ENCODE results near the gene ITIH1. TPM values are rescaled to one million over a fixed set of nuclear protein-coding genes. Genes with fewer than 3 reads are reported as not detected.

ITIH1 gene
- total RNA-seq, 3 donors from 2014 or later: 0.32 to 0.33 TPM; not detected in 1

DNA sequence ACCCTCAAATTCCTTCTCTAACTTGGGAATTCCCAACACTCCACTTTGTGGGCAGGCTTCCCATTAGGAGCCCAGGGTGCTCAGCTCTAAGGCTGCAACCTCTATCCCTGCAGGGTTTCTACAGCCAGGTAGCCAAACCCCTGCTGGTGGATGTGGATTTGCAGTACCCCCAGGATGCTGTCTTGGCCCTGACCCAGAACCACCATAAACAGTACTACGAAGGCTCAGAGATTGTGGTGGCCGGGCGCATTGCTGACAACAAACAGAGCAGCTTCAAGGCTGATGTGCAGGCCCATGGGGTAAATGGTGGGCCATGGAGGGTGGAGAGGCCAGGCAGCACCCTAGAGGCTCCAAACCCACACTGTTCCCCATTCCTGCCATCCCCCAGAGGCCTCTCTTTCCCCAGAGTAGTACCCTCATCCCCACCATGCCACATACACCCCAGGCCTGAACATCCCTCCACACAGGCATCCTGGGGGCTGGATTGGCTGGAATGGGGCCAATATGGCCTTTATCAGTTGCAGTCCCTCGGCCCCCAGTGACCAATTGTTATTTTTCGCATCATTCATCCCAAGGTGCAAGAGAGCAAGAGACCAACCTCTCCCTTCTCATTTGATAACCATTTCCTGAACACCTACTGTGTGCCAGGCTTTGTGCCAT is 7.7 kb downstream of the ITIH1 start:
- no peaks in the 10 kb centered on the region for H3K9me3 ChIP-seq
- no peak overlapping the region for H3K4me3 ChIP-seq
- H3K27ac ChIP-seq: no peak overlapping the region
- peak in 1 of 2 donors; percentile 34 for DNase-seq (ENCODE audit: low spot score in 2 of 2)
- H3K27me3 ChIP-seq: no peaks in the 10 kb centered on the region
- no peaks in the 10 kb centered on the region for H3K4me1 ChIP-seq
- TF ChIP-seq POLR2A (IDR thresholded peaks at IDR 0.05) (no peak), POLR2AphosphoS5 (IDR thresholded peaks at IDR 0.05) (no peak)
- TF ChIP-seq, protein P1, sequence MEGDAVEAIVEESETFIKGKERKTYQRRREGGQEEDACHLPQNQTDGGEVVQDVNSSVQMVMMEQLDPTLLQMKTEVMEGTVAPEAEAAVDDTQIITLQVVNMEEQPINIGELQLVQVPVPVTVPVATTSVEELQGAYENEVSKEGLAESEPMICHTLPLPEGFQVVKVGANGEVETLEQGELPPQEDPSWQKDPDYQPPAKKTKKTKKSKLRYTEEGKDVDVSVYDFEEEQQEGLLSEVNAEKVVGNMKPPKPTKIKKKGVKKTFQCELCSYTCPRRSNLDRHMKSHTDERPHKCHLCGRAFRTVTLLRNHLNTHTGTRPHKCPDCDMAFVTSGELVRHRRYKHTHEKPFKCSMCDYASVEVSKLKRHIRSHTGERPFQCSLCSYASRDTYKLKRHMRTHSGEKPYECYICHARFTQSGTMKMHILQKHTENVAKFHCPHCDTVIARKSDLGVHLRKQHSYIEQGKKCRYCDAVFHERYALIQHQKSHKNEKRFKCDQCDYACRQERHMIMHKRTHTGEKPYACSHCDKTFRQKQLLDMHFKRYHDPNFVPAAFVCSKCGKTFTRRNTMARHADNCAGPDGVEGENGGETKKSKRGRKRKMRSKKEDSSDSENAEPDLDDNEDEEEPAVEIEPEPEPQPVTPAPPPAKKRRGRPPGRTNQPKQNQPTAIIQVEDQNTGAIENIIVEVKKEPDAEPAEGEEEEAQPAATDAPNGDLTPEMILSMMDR (IDR thresholded peaks at IDR 0.05): no peak
- no peaks in the 10 kb centered on the region for H3K36me3 ChIP-seq
- intact Hi-C loops (cut with DNase I; ENCODE audit: low total_unique reads): no loop called here

GRCh38 chr3:52786330-52787215 is 9.2 kb downstream of the ITIH1 start:
- TF ChIP-seq, protein P1 (IDR thresholded peaks at IDR 0.05): no peak
- TF ChIP-seq POLR2A (IDR thresholded peaks at IDR 0.05) (no peak), POLR2AphosphoS5 (IDR thresholded peaks at IDR 0.05) (no peak)
- intact Hi-C loops (cut with DNase I; ENCODE audit: low total_unique reads): no loop called here
- DNase-seq (ENCODE audit: low spot score in 2 of 2): peak in 1 of 2 donors; percentile 20

DNA sequence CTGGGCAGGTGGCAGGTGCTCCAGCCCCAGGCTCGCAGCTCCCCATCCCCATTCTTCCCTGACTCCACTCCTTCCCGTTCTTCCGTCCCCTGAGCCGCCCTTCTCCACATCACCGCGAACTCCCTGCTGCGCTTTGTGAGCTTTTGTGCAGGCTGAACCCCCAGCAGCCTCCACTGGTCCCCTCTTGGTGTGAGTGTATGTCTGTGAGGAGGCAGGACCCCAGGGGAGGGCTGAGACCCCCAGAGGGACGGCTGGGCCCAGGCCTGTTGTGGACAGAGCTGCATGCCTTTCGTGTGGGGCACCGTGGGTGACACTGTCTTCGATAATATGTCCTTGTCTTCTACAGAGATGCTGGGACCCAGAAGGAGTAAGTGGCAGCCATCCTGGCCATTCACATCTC is 9.8 kb downstream of the ITIH1 start:
- no peaks in the 10 kb centered on the region for H3K36me3 ChIP-seq
- H3K4me3 ChIP-seq: no peak overlapping the region
- intact Hi-C loops (cut with DNase I; ENCODE audit: low total_unique reads): no loop called here
- H3K27me3 ChIP-seq: no peaks in the 10 kb centered on the region
- no peaks in the 10 kb centered on the region for H3K4me1 ChIP-seq
- DNase-seq (ENCODE audit: low spot score in 2 of 2): no peak
- TF ChIP-seq POLR2A (IDR thresholded peaks at IDR 0.05): no peak
- TF ChIP-seq, protein P1 (IDR thresholded peaks at IDR 0.05): no peak
- TF ChIP-seq POLR2AphosphoS5 (IDR thresholded peaks at IDR 0.05): no peak
- no peaks in the 10 kb centered on the region for H3K9me3 ChIP-seq
- no peak overlapping the region for H3K27ac ChIP-seq

More at GRCh38 chr3:52786330-52787215, 9.2 kb downstream of the ITIH1 start:
- no peak overlapping the region for H3K4me3 ChIP-seq
- no peaks in the 10 kb centered on the region for H3K9me3 ChIP-seq
- H3K36me3 ChIP-seq: no peaks in the 10 kb centered on the region
- no peaks in the 10 kb centered on the region for H3K27me3 ChIP-seq
- H3K4me1 ChIP-seq: no peaks in the 10 kb centered on the region
- H3K27ac ChIP-seq: no peak overlapping the region

GRCh38 chr3:52787672-52788625 is 10.6 kb downstream of the ITIH1 start:
- intact Hi-C loops (cut with DNase I; ENCODE audit: low total_unique reads): no loop called here
- Histone ChIP-seq H3K4me1 (no peaks in the 10 kb centered on the region), H3K4me3 (no peak overlapping the region), H3K9me3 (no peaks in the 10 kb centered on the region), H3K27me3 (no peaks in the 10 kb centered on the region), H3K27ac (no peak overlapping the region), H3K36me3 (no peaks in the 10 kb centered on the region)
- DNase-seq (ENCODE audit: low spot score in 2 of 2): no peak
- TF ChIP-seq POLR2A (IDR thresholded peaks at IDR 0.05): no peak
- TF ChIP-seq, protein P1 (IDR thresholded peaks at IDR 0.05): no peak
- no peak for TF ChIP-seq POLR2AphosphoS5 (IDR thresholded peaks at IDR 0.05)
